Fibroblast of lung (primary cell): Measurements from ENCODE around the gene MOCOS.

ENCODE experiments used
- EZH2 ChIP-seq: IDR thresholded peaks from 2 replicates; pipeline ENCODE4 v1.5.1; 2012; ENCODE audit warnings: low read length, control low read depth, mild to moderate bottlenecking; ENCODE audit errors: missing control alignments
- TF ChIP-seq, protein P1 (sequence below), 2 donors: IDR thresholded peaks in 1 of 2; conservative IDR thresholded peaks in 1 of 2; 1 replicate in 1 of 2; 2 replicates in 1 of 2; pipeline ENCODE4 v1.5.1; 2011 to 2012; ENCODE audit warnings: low read length in 2 of 2, control low read depth in 1 of 2, inconsistent platforms in 1 of 2, low read depth in 1 of 2, mild to moderate bottlenecking in 1 of 2

- TF ChIP-seq, protein P1, sequence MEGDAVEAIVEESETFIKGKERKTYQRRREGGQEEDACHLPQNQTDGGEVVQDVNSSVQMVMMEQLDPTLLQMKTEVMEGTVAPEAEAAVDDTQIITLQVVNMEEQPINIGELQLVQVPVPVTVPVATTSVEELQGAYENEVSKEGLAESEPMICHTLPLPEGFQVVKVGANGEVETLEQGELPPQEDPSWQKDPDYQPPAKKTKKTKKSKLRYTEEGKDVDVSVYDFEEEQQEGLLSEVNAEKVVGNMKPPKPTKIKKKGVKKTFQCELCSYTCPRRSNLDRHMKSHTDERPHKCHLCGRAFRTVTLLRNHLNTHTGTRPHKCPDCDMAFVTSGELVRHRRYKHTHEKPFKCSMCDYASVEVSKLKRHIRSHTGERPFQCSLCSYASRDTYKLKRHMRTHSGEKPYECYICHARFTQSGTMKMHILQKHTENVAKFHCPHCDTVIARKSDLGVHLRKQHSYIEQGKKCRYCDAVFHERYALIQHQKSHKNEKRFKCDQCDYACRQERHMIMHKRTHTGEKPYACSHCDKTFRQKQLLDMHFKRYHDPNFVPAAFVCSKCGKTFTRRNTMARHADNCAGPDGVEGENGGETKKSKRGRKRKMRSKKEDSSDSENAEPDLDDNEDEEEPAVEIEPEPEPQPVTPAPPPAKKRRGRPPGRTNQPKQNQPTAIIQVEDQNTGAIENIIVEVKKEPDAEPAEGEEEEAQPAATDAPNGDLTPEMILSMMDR (conservative IDR thresholded peaks at IDR 0.05 in 1 of 2, IDR thresholded peaks at IDR 0.05 in 1 of 2; ENCODE audit: low read depth in 1 of 2, low read length in 2 of 2) = no peak
- no peak for TF ChIP-seq EZH2
Observed at GRCh38 chr18:36153771-36154170, 33.5 kb upstream of the MOCOS start.
